Measurements from ENCODE around the gene TPO.

DNA sequence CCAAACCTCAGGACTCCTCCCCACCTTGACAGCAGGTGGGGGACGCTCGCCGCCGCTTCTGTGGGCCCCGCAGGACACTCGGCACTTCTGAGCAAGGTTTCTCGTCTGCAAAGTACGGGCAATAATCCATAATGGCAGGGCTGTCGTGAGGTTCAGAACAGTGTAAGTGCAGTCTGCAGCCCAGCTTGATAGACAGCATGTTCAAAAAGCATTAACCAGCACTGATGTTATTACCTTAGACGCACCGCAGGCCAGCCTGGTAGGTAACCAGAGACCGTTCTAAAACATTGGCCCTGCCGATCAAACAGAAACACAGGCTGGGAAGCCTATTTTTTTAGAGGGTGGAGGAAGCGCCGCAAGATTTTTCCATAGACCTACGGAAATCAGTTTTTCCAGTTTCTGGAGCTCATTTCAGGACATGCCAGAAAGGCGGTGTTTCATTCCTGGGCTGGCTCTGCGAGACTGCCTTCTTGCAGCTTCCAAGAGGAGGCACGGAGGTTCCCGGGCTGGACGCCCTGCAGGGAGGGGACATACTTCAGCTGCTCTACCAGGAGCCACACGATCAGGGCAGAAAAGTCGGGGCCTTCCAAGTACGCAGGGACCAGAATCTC, 148.7 kb downstream of the TPO start:
- TF ChIP-seq GATA3 (IDR thresholded peaks at IDR 0.05; ENCODE audit: low read depth, low read length) (no peak), GATA2 (IDR thresholded peaks at IDR 0.05; ENCODE audit: low read depth, low read length) (no peak)
